ENCODE measurements around the gene BAD. TPM values are rescaled to one million over a fixed set of nuclear protein-coding genes. Genes with fewer than 3 reads are reported as not detected.
A peak's percentile ranks its signal among the peaks of the same experiment; 100 is the strongest.

BAD gene
- total RNA-seq, 1 donor from 2014 or later, result 19.0 TPM

GRCh38 chr11:64283092-64283491 is 1.4 kb downstream of the BAD start:
- H3K4me2 ChIP-seq, result no peak overlapping the region
- H4K20me1 ChIP-seq (ENCODE audit: low read depth), result no peaks in the 10 kb centered on the region
- H3K36me3 ChIP-seq, result no peaks in the 10 kb centered on the region
- H2AFZ ChIP-seq (replicated peaks), result no peak overlapping the region
- no peak overlapping the region for H3K4me3 ChIP-seq
- H3K27me3 ChIP-seq, result no peaks in the 10 kb centered on the region
- peaks cover 4% of the 10 kb centered on the region for H3F3A ChIP-seq (ENCODE audit: low read depth)
- Mint-ChIP-seq H3K4me3 (peak overlapping the region; percentile 78), H3K9me3 (no peaks in the 10 kb centered on the region), H3K27ac (no peak overlapping the region), H3K4me1 (peaks cover 16% of the 10 kb centered on the region), H3K27me3 (ENCODE audit: insufficient read depth, low read depth) (peaks cover 11% of the 10 kb centered on the region), H3K36me3 (peaks cover 12% of the 10 kb centered on the region)
- H3K4me1 ChIP-seq, result peaks cover 5% of the 10 kb centered on the region
- peaks cover 3% of the 10 kb centered on the region for H3K79me2 ChIP-seq (ENCODE audit: low read depth)
- no peak overlapping the region for H3K27ac ChIP-seq
- H3K9me3 ChIP-seq (ENCODE audit: low read depth), result no peaks in the 10 kb centered on the region
- no peak for DNase-seq (ENCODE audit: low spot score)
- no peak overlapping the region for H3K9ac ChIP-seq
- TF ChIP-seq CTCF (IDR thresholded peaks at IDR 0.05) (no peak), EZH2 (IDR thresholded peaks at IDR 0.05) (no peak), EZH2phosphoT487 (IDR thresholded peaks at IDR 0.05) (no peak)

DNA sequence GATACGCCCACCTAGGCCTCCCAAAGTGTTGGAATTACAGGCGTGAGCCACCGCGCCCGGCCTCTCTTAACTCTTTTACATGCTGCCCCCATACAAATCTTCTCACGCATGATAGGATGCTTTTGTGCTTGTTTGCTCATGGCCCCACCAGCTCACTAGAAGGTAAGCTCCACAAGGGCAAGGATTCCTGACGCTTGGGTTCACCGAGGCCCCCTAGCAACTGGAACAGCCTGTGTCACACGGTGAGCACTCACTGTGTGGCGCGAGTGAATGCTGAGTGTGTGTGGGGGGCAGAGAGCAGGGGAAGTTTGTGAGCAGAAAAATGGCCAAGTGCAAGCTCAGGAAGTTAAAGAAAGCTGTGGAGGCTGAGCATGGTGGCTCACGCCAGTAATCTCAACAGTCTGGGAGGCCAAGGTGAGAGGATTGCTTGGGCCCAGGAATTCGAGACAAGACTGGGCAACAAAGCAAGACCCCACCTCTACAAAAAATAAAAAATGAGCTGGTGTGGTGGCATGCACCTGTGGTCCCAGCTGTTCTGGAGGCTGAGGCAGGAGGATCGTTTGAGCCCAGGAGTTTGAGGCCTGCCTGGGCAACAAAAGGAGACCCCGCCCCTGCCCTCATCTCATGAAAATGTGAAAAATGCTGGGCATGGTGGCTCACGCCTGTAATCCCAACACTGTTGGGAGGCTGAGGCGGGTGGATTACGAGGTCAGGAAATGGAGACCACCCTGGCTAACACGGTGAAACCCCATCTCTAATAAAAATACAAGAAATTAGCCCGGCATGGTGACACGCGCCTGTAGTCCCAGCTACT is 2.3 kb downstream of the BAD start:
- no peaks in the 10 kb centered on the region for H3K27me3 ChIP-seq
- H3K36me3 ChIP-seq, result no peaks in the 10 kb centered on the region
- H3K27ac ChIP-seq, result no peak overlapping the region
- peaks cover 11% of the 10 kb centered on the region for H3K27me3 Mint-ChIP-seq (ENCODE audit: insufficient read depth, low read depth)
- no peak for TF ChIP-seq EZH2phosphoT487 (IDR thresholded peaks at IDR 0.05)
- TF ChIP-seq EZH2 (IDR thresholded peaks at IDR 0.05), result no peak
- no peak for TF ChIP-seq CTCF (IDR thresholded peaks at IDR 0.05)
- no peak overlapping the region for H2AFZ ChIP-seq (replicated peaks)
- H3K4me3 Mint-ChIP-seq, result peak overlapping the region; percentile 68
- no peak overlapping the region for H3K4me2 ChIP-seq
- H3K9me3 ChIP-seq (ENCODE audit: low read depth), result no peaks in the 10 kb centered on the region
- H4K20me1 ChIP-seq (ENCODE audit: low read depth), result no peaks in the 10 kb centered on the region
- no peaks in the 10 kb centered on the region for H3K9me3 Mint-ChIP-seq
- peaks cover 3% of the 10 kb centered on the region for H3K79me2 ChIP-seq (ENCODE audit: low read depth)
- H3F3A ChIP-seq (ENCODE audit: low read depth), result peaks cover 4% of the 10 kb centered on the region
- peaks cover 12% of the 10 kb centered on the region for H3K36me3 Mint-ChIP-seq
- H3K4me1 Mint-ChIP-seq, result peaks cover 16% of the 10 kb centered on the region
- H3K27ac Mint-ChIP-seq, result no peak overlapping the region
- no peak overlapping the region for H3K4me3 ChIP-seq
- no peak overlapping the region for H3K9ac ChIP-seq
- DNase-seq (ENCODE audit: low spot score), result no peak
- H3K4me1 ChIP-seq, result peaks cover 5% of the 10 kb centered on the region

DNA sequence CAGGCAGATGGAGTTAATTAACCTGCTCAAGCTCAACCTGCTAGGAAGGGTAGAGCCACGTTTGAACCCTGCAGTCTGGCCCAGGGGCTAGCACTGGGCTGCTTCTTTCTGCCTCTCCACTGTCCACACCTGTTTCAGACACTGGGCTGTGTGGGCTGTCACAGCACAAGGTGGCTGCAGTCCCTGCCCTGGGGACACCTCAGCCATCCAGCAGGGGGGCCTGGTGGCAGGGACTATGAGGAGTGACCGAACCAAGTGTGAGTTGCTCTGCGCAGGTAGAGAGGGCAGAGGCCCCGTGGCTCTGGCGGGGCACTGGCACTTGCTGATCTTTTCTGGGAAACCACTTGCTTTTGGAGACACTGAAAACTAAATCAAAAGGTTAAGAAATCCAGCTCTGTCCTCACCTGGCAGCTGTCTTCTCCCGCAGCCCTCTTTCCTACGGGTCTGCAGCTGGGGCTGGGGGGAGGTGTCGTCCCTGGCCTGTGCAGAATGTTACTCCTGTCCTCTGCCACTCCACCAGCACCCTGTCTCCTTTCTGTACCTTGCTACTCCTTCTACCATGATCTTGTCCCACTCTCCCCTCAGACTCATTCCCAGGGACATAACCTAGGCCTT is 5.8 kb downstream of the BAD start:
- H3K27ac ChIP-seq, result no peak overlapping the region
- no peak overlapping the region for H3K9ac ChIP-seq
- peaks cover 3% of the 10 kb centered on the region for H3K27me3 Mint-ChIP-seq (ENCODE audit: insufficient read depth, low read depth)
- no peak overlapping the region for H3K27ac Mint-ChIP-seq
- peak overlapping the region; percentile 1 for H3K4me3 Mint-ChIP-seq
- no peaks in the 10 kb centered on the region for H4K20me1 ChIP-seq (ENCODE audit: low read depth)
- H3K9me3 Mint-ChIP-seq, result no peaks in the 10 kb centered on the region
- peaks cover 3% of the 10 kb centered on the region for H3K79me2 ChIP-seq (ENCODE audit: low read depth)
- TF ChIP-seq EZH2phosphoT487 (IDR thresholded peaks at IDR 0.05) (no peak), EZH2 (IDR thresholded peaks at IDR 0.05) (no peak)
- no peak for DNase-seq (ENCODE audit: low spot score)
- peaks cover under 1% of the 10 kb centered on the region for H3F3A ChIP-seq (ENCODE audit: low read depth)
- no peak overlapping the region for H3K4me3 ChIP-seq
- H3K4me1 ChIP-seq, result no peaks in the 10 kb centered on the region
- no peaks in the 10 kb centered on the region for H3K9me3 ChIP-seq (ENCODE audit: low read depth)
- no peak overlapping the region for H2AFZ ChIP-seq (replicated peaks)
- peaks cover 15% of the 10 kb centered on the region for H3K4me1 Mint-ChIP-seq
- no peaks in the 10 kb centered on the region for H3K36me3 ChIP-seq
- H3K36me3 Mint-ChIP-seq, result peaks cover 12% of the 10 kb centered on the region
- no peak overlapping the region for H3K4me2 ChIP-seq
- H3K27me3 ChIP-seq, result no peaks in the 10 kb centered on the region
